H9 (cell line): Measurements from ENCODE around the gene CEP43. TPM values are rescaled to one million over a fixed set of nuclear protein-coding genes. Genes with fewer than 3 reads are reported as not detected.

ENCODE experiments used
- DNase-seq: peaks from one replicate; pipeline ENCODE4 v3.0.0-alpha.2; 2017
- H2AFZ ChIP-seq: one replicate; pipeline ENCODE4 v1.6.1; 2013; ENCODE audit warnings: mild to moderate bottlenecking, low read length, control low read depth, moderate library complexity
- H2AK5ac ChIP-seq: 2 replicates; pipeline ENCODE4 v1.6.1; 2013; ENCODE audit warnings: low read length, control low read depth, mixed read lengths; ENCODE audit not compliant: insufficient read length
- H2BK120ac ChIP-seq: one replicate; pipeline ENCODE4 v1.6.1; 2013; ENCODE audit warnings: low read depth, mild to moderate bottlenecking, low read length, control low read depth, inconsistent platforms; ENCODE audit not compliant: poor library complexity, severe bottlenecking
- H2BK12ac ChIP-seq: 2 replicates; pipeline ENCODE4 v1.6.1; 2013; ENCODE audit warnings: low read length, control low read depth, mixed read lengths, low read depth; ENCODE audit not compliant: insufficient read length
- H2BK15ac ChIP-seq: 2 replicates; pipeline ENCODE4 v1.6.1; 2013; ENCODE audit warnings: low read depth, low read length, control low read depth
- H2BK20ac ChIP-seq: one replicate; pipeline ENCODE4 v1.6.1; 2013; ENCODE audit warnings: low read depth, mild to moderate bottlenecking, low read length, control low read depth, inconsistent platforms; ENCODE audit not compliant: poor library complexity, severe bottlenecking
- H2BK5ac ChIP-seq: 2 replicates; pipeline ENCODE4 v1.6.1; 2013; ENCODE audit warnings: low read length, control low read depth, mixed read lengths; ENCODE audit not compliant: insufficient read length
- H3K14ac ChIP-seq: 2 replicates; pipeline ENCODE4 v1.6.1; 2013; ENCODE audit warnings: low read length, control low read depth; ENCODE audit not compliant: insufficient read depth
- H3K18ac ChIP-seq: 2 replicates; pipeline ENCODE4 v1.6.1; 2013; ENCODE audit warnings: low read depth, mild to moderate bottlenecking, mixed read lengths, low read length, control low read depth; ENCODE audit not compliant: insufficient read length
- H3K23ac ChIP-seq: 2 replicates; pipeline ENCODE4 v1.6.1; 2013; ENCODE audit warnings: low read length, control low read depth, mixed read lengths, low read depth; ENCODE audit not compliant: insufficient read length
- H3K23me2 ChIP-seq: 2 replicates; pipeline ENCODE4 v1.6.1; 2013; ENCODE audit warnings: low read depth, mild to moderate bottlenecking, mixed read lengths, low read length, control low read depth; ENCODE audit not compliant: insufficient read length, poor library complexity, severe bottlenecking
- H3K27ac ChIP-seq: 2 replicates; pipeline ENCODE4 v1.5.1; 2013; ENCODE audit warnings: low read length, control low read depth, mixed read lengths, low read depth; ENCODE audit not compliant: insufficient read length
- H3K27me3 ChIP-seq: 2 replicates; pipeline ENCODE4 v1.6.1; 2013; ENCODE audit warnings: low read length, control low read depth, inconsistent platforms; ENCODE audit not compliant: insufficient read depth
- H3K4ac ChIP-seq: 2 replicates; pipeline ENCODE4 v1.6.1; 2013; ENCODE audit warnings: low read depth, mild to moderate bottlenecking, control low read depth, inconsistent platforms, low read length, moderate library complexity
- H3K4me1 ChIP-seq: 2 replicates; pipeline ENCODE4 v1.6.1; 2013; ENCODE audit warnings: low read length, control low read depth, inconsistent platforms; ENCODE audit not compliant: insufficient read depth
- H3K4me2 ChIP-seq: 2 replicates; pipeline ENCODE4 v1.6.1; 2013; ENCODE audit warnings: low read length, control low read depth, mixed read lengths; ENCODE audit not compliant: insufficient read length, insufficient read depth
- H3K56ac ChIP-seq: 2 replicates; pipeline ENCODE4 v1.6.1; 2013; ENCODE audit warnings: low read depth, mild to moderate bottlenecking, mixed read lengths, low read length, control low read depth; ENCODE audit not compliant: insufficient read length
- H3K79me1 ChIP-seq: 2 replicates; pipeline ENCODE4 v1.6.1; 2013; ENCODE audit warnings: low read depth, mild to moderate bottlenecking, moderate library complexity, low read length, control low read depth, inconsistent platforms; ENCODE audit not compliant: insufficient read depth, poor library complexity, severe bottlenecking
- H3K79me2 ChIP-seq: 2 replicates; pipeline ENCODE4 v1.6.1; 2013; ENCODE audit warnings: low read length, control low read depth, inconsistent platforms; ENCODE audit not compliant: insufficient read depth
- H3K9ac ChIP-seq: 2 replicates; pipeline ENCODE4 v1.6.1; 2013; ENCODE audit warnings: low read length, control low read depth, mixed read lengths; ENCODE audit not compliant: insufficient read length; ENCODE audit errors: extremely low read depth
- H3K9me3 ChIP-seq: one replicate; pipeline ENCODE4 v1.6.1; 2013; ENCODE audit warnings: low read depth, low read length, inconsistent platforms; ENCODE audit not compliant: control insufficient read depth
- H3T11ph ChIP-seq: one replicate; pipeline ENCODE4 v1.6.1; 2013; ENCODE audit warnings: mild to moderate bottlenecking, low read length, control low read depth, inconsistent platforms
- H4K20me1 ChIP-seq: one replicate; pipeline ENCODE4 v1.6.1; 2013; ENCODE audit not compliant: control insufficient read depth, insufficient read length, insufficient read depth
- H4K5ac ChIP-seq: 2 replicates; pipeline ENCODE4 v1.6.1; 2013; ENCODE audit warnings: low read depth, mild to moderate bottlenecking, mixed read lengths, low read length, control low read depth; ENCODE audit not compliant: insufficient read length
- H4K8ac ChIP-seq: replicated peaks from 2 replicates; pipeline ENCODE4 v1.6.1; 2013; ENCODE audit warnings: low read length, control low read depth, mixed read lengths, low read depth; ENCODE audit not compliant: insufficient read length
- H4K91ac ChIP-seq: 2 replicates; pipeline ENCODE4 v1.6.1; 2013; ENCODE audit warnings: low read depth, mild to moderate bottlenecking, moderate library complexity, mixed read lengths, low read length, control low read depth; ENCODE audit not compliant: insufficient read length
- H3K27ac Mint-ChIP-seq, 3 experiments: 2 replicates in 2 of 3; 3 replicates in 1 of 3; pipeline ENCODE4 v1.8.0; 2020 to 2021; ENCODE audit warnings: mixed read lengths in 3 of 3, mild to moderate bottlenecking in 1 of 3, moderate library complexity in 1 of 3
- H3K27me3 Mint-ChIP-seq: 2 replicates; pipeline ENCODE4 v1.8.0; 2021; ENCODE audit warnings: low read depth, mild to moderate bottlenecking, moderate library complexity, mixed read lengths
- H3K36me3 Mint-ChIP-seq, 3 experiments: 2 replicates in 2 of 3; 3 replicates in 1 of 3; pipeline ENCODE4 v1.8.0; 2020 to 2021; ENCODE audit warnings: low read depth in 3 of 3, mixed read lengths in 3 of 3; ENCODE audit not compliant: insufficient read depth in 1 of 3
- H3K4me1 Mint-ChIP-seq, 2 experiments: 2 replicates each; pipeline ENCODE4 v1.8.0; 2020; ENCODE audit warnings: mixed read lengths in 2 of 2
- H3K4me3 Mint-ChIP-seq, 2 experiments: 2 replicates in 1 of 2; 3 replicates in 1 of 2; pipeline ENCODE4 v1.8.0; 2020 to 2021; ENCODE audit warnings: mild to moderate bottlenecking in 2 of 2, mixed read lengths in 2 of 2, moderate library complexity in 1 of 2
- H3K9me3 Mint-ChIP-seq, 2 experiments: 2 replicates in 1 of 2; 3 replicates in 1 of 2; pipeline ENCODE4 v1.8.0; 2020; ENCODE audit warnings: mild to moderate bottlenecking in 2 of 2, mixed read lengths in 2 of 2, moderate library complexity in 1 of 2
- WGBS: extraction: QIAGEN DNeasy Blood & Tissue Kit; methylation state at CpG from one replicate; pipeline ENCODE4 v1.1.7; 2013; ENCODE audit warnings: missing lambda C conversion rate, low lambda C conversion rate, mixed read lengths; ENCODE audit not compliant: insufficient read length; ENCODE audit errors: extremely low coverage; 5-methylcytosine and 5-hydroxymethylcytosine counted together
- total RNA-seq: library from RNA; stranded (reverse); gene quantifications from 2 replicates; pipeline ENCODE4 v1.2.1, GENCODE V29; 2021
- TF ChIP-seq, protein P1 (sequence below): fragments of 200-600 bp; sonication (generic); conservative IDR thresholded peaks from 3 replicates; pipeline ENCODE4 v1.8.0; 2021; ENCODE audit warnings: antibody characterized with exemption, mild to moderate bottlenecking

The CEP43 gene
- total RNA-seq, 1 experiment from 2014 or later, result 33.6 TPM

GRCh38 chr6:166987448-166987847 lies 11.7 kb upstream of the CEP43 start:
- H2BK12ac ChIP-seq, result no peak overlapping the region
- Mint-ChIP-seq H3K4me1 (peaks cover 28 to 32% of the 10 kb centered on the region in 2 experiments), H3K4me3 (no peak overlapping the region), H3K9me3 (peaks cover 3% of the 10 kb centered on the region in 2 experiments; a peak in 4 of 5 replicates), H3K27ac (peak overlapping the region in 1 of 3 experiments; percentile 24; a peak in 2 of 7 replicates), H3K27me3 (no peaks in the 10 kb centered on the region), H3K36me3 (peaks cover 27 to 33% (median 32%) of the 10 kb centered on the region in 3 experiments)
- TF ChIP-seq, protein P1, sequence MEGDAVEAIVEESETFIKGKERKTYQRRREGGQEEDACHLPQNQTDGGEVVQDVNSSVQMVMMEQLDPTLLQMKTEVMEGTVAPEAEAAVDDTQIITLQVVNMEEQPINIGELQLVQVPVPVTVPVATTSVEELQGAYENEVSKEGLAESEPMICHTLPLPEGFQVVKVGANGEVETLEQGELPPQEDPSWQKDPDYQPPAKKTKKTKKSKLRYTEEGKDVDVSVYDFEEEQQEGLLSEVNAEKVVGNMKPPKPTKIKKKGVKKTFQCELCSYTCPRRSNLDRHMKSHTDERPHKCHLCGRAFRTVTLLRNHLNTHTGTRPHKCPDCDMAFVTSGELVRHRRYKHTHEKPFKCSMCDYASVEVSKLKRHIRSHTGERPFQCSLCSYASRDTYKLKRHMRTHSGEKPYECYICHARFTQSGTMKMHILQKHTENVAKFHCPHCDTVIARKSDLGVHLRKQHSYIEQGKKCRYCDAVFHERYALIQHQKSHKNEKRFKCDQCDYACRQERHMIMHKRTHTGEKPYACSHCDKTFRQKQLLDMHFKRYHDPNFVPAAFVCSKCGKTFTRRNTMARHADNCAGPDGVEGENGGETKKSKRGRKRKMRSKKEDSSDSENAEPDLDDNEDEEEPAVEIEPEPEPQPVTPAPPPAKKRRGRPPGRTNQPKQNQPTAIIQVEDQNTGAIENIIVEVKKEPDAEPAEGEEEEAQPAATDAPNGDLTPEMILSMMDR, result no peak
- no peak overlapping the region for H3K4me2 ChIP-seq
- no peaks in the 10 kb centered on the region for H3K23me2 ChIP-seq
- H3K79me2 ChIP-seq, result no peaks in the 10 kb centered on the region
- no CpG with 5 or more reads among the region's 6 CpGs for WGBS
- no peak overlapping the region for H2BK120ac ChIP-seq
- H2BK20ac ChIP-seq, result no peak overlapping the region
- no peak overlapping the region for H4K5ac ChIP-seq
- DNase-seq, result no peak
- no peaks in the 10 kb centered on the region for H3K9me3 ChIP-seq
- no peak overlapping the region for H3K56ac ChIP-seq
- H3K23ac ChIP-seq, result no peak overlapping the region
- peaks cover 7% of the 10 kb centered on the region for H3K4me1 ChIP-seq
- no peak overlapping the region for H4K91ac ChIP-seq
- no peak overlapping the region for H3K9ac ChIP-seq
- no peaks in the 10 kb centered on the region for H3K27me3 ChIP-seq
- no peak overlapping the region for H4K8ac ChIP-seq
- H4K20me1 ChIP-seq, result no peaks in the 10 kb centered on the region
- no peak overlapping the region for H3K4ac ChIP-seq
- no peak overlapping the region for H2BK15ac ChIP-seq
- no peak overlapping the region for H3K14ac ChIP-seq
- no peaks in the 10 kb centered on the region for H3K79me1 ChIP-seq
- H2AFZ ChIP-seq, result no peak overlapping the region
- no peak overlapping the region for H2BK5ac ChIP-seq
- no peak overlapping the region for H3K27ac ChIP-seq
- H2AK5ac ChIP-seq, result no peak overlapping the region
- no peak overlapping the region for H3T11ph ChIP-seq
- H3K18ac ChIP-seq, result no peak overlapping the region
